B cell (primary cell): Measurements from ENCODE around the gene FUT6.

Experiments used
- CTCF ChIP-seq: fragments of 200-600 bp; IDR thresholded peaks from one replicate; pipeline ENCODE4 v1.8.0; 2022; ENCODE audit warnings: antibody characterized with exemption, mild to moderate bottlenecking
- EZH2 ChIP-seq: IDR thresholded peaks from 2 replicates; pipeline ENCODE4 v1.6.1; 2012; ENCODE audit warnings: borderline replicate concordance, low read depth, mild to moderate bottlenecking, moderate library complexity, low read length; ENCODE audit not compliant: insufficient read depth, poor library complexity, severe bottlenecking

GRCh38 chr19:5882421-5882968, 43.0 kb upstream of the FUT6 start:
- no peak for TF ChIP-seq CTCF
- no peak for TF ChIP-seq EZH2
